Stimulated activated CD4-positive, alpha-beta T cell treated with anti-CD3 and anti-CD28 coated beads, Interleukin-4, amount 100 ng/mL, for 4 hours (primary cell): ENCODE data around the gene KIF20A.
"Not testable (repeated sequence)": the region's sequence is repeated elsewhere in the genome, so short reads cannot be mapped to it uniquely, and the experiment has no call there.

Experiments used
- DNase-seq, 2 experiments: peaks; one replicate each; pipeline ENCODE4 v3.0.0-alpha.2; 2020

The KIF20A gene

GRCh38 chr5:138178516-138179276, at the start of gene KIF20A, which contains the start of gene BRD8:
KIF20A (plus strand) TSS chr5:138179112; CDS start chr5:138179681, 569 bp downstream.
BRD8 (minus strand) TSS chr5:138178630; CDS start chr5:138178614, 16 bp downstream.
- DNase-seq = peak; percentile 79 to 85

DNA sequence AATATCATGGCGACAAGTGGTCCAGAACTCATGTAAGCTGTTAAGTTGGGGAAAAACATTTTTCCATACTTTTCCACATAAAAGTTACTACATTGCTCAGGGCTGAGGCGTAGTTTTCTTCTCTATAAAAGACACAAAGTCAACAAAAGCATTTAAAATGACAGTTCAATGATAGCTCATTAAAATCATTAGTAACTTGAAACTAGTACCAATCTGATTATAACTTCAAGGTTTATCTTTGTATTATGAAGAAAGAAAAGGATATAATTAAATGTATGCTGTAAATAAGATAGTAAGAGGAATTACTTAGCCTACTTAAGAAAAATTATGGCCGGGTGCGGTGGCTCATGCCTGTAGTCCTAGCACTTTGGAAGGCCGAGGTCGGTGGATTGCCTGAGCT, 49.6 kb upstream of the KIF20A start:
- DNase-seq = no peak

- no peak for DNase-seq
Observed at GRCh38 chr5:138132543-138132942, 46.4 kb upstream of the KIF20A start.

GRCh38 chr5:138138949-138139780, 39.7 kb upstream of the KIF20A start, which contains the start of gene NME5:
NME5 (minus strand) TSS chr5:138139428; CDS start chr5:138138780, 648 bp downstream.
- no peak for DNase-seq

DNA sequence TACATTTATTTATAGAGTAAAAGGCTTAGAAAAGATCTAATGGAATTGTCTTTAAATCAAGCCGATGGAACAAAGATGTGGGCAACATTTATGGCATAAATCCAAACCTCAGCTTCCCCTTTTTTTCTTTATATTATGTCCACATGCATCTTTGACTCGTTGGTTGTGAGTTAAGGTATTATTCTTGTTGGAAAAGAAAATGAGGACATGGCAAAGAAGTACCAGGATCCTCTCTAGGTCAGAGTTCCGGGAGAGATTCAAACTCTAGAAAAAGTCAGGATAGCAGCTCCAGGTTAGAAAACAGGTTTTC, 39.2 kb upstream of the KIF20A start:
- no peak for DNase-seq

GRCh38 chr5:138140268-138140667, 38.6 kb upstream of the KIF20A start:
- no peak for DNase-seq

DNA sequence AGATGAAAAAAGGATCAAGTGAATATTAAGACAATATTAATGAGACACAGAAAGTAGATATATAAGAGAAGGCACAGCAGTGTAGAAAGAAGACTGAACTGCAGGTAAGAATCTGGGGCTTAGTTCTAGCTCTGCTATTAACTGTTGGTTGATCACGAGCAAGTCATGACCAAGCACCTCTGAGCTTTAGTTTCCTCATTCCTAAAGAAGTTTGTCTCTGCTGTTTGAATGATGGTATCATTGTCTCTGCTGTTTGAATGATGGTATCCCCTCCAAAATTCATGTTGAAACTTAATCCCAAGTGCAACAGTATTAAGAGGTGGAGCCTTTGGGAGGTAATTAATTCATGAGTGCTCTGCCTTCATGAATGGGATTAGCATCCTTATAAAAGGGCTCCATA, 37.2 kb upstream of the KIF20A start:
- DNase-seq = no peak

DNA sequence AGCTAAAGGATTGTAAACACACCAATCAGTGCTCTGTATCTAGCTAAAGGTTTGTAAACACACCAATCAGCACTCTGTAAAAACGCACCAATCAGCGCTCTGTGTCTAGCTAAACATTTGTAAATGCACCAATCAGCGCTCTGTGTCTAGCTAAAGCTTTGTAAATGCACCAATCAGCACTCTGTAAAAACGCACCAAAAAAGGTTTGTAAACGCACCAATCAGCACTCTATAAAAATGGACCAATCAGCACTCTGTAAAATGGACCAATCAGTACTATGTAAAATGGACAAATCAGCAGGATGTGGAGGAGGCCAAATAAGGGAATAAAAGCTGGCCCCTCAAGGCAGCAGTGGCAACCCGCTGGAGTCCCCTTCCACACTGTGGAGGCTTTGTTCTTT, 35.3 kb upstream of the KIF20A start:
- DNase-seq = not testable (repeated sequence)

- DNase-seq = no peak
Observed at GRCh38 chr5:138148811-138149210, 30.1 kb upstream of the KIF20A start.

- DNase-seq = no peak
Observed at GRCh38 chr5:138149530-138149929, 29.4 kb upstream of the KIF20A start.

DNA sequence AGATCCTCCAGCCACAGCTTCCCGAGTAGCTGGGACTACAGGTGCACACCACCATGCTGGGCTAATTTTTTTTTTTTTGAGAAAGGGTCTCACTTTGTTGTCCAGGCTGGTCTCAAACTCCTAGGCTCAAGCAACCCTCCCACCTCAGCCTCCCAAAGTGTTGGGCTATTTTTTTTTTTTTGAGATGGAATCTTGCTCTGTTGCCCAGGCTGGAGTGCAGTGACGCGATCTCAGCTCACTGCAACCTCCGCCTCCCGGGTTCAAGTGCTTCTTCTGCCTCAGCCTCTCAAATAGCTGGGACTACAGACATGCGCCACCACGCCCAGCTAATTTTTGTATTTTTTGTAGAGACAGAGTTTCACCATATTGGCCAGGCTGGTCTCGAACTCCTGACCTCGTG, 22.9 kb upstream of the KIF20A start:
- not testable (repeated sequence) for DNase-seq

DNA sequence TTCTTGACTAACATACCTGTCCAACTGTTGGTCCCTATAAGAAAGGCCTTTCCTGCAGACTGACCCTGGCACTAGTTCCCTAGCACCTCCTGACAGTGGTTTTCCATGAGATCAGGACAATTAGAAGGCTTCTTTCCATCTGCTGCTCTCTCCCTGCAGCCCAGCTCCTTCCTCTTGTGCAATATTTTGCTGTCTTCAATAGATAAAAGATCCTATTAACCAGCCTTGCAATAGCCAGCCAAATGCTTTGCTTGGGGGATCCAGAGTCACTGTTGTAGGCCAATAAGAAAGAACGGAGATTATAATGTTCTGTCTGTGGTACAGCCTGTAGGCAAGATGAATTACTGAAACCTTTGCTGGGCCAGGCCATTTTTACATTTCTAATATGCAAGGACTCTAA, 21.3 kb upstream of the KIF20A start:
- DNase-seq = no peak

DNA sequence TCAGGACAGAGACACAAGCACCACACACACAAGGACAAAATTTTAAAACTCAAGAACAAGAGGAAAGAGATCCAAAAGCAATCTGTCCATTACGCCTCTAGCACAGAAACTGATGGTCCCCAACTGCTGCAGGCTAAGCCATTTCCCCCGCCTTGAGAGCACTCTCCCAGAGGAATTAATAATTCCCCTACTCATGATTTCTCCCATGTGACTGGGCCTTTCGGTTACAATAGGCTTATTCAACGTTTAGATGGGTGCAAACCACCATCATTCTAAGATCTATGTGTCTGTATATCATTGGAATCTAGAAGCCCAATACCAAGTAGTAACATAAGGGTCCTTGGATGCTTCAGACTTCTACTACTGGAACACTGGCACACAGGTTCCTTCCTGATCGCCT, 19.2 kb upstream of the KIF20A start:
- no peak for DNase-seq

- DNase-seq = no peak
Observed at GRCh38 chr5:138160706-138161105, 18.2 kb upstream of the KIF20A start.

DNA sequence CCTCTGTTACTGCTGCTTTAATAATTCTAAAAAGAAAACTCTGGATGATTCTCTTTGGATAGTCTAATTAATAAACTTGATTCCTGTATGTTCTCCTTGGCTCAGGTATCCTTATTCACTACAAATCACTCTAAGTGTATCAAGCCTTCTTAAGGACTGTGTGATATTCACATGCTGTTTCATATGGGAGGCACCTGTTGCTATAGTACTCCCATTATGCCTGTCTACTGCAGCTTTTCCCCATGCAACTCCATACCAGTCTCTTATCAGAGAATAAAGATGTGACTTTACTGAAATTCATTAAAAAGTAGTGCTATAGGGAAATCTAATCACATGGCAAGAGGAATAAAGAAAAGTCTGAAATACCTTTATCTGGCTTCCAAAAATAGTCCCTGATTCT, 15.2 kb upstream of the KIF20A start:
- DNase-seq = no peak

GRCh38 chr5:138169124-138169523, 9.8 kb upstream of the KIF20A start:
- no peak for DNase-seq

DNA sequence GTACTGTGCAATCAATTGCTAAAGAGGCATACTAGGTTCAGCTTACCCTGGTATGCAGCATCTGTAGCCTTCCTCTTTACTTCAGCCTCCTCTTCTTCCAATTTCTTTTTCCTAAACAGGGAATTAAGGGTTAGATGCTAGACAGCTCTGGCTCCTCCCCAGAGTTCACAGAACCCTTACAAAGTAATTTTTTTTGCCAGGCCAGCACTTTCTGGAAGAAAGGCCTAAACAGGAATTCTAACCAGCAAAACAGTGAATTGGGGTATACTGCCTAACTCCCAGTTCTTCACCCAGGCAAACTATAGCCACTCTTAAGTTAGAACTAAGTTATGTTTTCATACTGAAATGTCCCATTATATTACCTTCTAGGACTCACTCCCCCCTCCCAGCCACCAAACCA, 8.6 kb upstream of the KIF20A start:
- DNase-seq = no peak

- no peak for DNase-seq
Observed at GRCh38 chr5:138177941-138178515, 884 bp upstream of the KIF20A start.

- no peak for DNase-seq
Observed at GRCh38 chr5:138179277-138179857, 455 bp downstream of the KIF20A start.

DNA sequence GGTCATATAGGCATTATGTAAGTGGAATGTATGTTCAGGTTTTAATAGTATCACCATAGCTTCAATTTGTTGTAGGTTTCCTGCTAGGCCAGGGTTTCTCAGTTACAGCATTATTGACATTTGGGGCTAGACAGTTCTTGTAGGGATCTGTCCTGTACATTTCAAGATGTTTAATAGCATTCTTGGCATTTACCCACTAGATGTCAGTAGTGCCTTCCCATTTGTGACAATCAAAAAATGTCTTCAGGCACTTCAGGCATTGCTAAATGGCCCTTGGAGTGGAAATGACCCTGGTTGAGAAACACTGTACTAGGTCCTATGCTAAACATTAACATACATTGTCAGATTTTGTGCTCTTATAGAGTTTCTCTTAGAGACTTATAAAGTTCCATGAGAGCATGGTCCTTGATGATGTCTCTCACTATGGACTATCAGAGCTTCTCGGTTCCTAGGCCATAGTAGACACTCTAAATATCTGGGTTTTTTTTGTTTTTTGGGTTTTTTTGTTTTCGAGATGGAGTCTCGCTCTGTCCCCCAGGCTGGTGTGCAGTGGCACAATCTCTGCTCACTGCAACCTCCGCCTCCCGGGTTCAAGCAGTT, 1.4 kb downstream of the KIF20A start:
- no peak for DNase-seq

- no peak for DNase-seq
Observed at GRCh38 chr5:138180841-138181240, 1.9 kb downstream of the KIF20A start.

DNA sequence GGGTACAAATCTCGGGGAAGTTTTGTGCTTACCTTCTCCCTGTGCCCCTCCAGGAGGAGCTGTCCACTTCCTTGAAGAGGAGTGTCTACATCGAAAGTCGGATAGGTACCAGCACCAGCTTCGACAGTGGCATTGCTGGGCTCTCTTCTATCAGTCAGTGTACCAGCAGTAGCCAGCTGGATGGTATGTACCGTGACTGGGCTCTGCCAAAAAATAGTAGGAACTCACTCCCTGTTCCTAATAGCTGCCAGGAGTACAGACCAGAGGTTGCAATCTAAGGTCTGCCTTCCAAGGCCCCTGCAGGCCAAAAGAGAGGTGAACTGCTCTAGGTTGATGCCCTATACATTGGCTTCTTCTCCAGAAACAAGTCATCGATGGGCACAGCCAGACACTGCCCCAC, 3.9 kb downstream of the KIF20A start:
- no peak for DNase-seq

DNA sequence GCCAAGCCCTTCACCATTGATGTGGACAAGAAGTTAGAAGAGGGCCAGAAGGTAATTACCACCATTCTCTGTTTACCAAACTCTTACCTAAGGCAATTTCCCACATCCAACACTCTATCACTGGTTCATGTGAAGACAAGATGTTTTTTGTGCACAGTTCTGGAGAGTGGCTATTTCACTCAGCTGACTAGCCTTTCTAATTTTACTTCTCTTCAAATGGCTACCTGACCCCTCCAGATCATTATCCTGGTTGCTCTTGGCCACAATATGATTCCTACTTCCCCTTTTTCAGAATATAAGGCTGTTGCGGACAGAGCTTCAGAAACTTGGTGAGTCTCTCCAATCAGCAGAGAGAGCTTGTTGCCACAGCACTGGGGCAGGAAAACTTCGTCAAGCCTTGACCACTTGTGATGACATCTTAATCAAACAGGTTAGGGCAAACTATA, 7.1 kb downstream of the KIF20A start:
- DNase-seq = no peak
